ENCODE data around the gene PNKD.

DNA sequence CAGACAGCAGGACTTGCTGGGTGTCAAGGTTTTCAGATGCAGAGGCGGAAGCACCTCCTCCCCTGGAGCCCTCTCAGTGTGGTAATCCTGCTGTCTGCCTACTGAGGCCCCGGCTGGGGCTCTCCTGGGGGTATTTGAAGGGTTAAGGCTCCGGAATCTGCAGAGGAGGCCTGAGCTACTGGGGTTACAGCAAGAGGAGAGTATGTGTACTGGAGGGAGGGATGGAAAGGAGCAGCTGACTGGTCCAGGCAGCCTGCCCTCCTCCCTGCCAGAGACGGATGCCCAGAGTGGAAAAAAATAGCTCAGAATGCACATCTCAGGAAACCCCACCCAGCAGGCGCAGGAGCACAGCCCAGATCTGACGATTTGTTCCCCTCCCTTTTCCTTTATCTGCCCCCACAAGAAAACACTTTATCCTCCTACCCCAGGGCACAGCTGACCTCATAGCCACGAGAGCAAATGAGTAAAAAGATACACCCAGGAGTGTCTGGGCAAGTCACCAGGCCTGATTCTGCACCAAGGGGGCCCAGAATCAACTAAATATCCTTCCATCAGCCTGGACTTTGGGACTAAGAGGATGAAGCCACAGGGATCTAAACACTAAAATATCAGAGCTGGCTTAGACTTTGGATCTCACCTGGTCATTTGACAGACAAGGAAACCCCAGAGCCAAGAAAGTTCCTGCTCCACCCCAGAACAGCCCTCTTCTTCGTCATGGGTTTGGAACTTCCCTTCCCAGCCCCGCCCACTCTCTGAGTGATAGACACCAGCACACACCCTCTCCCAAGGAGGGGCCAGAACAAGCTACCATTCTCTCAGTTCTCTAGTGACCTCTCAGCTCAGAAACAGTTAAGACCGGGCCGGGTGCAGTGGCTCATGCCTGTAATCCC, 16.5 kb downstream of the PNKD start:
- TF ChIP-seq, protein P1, sequence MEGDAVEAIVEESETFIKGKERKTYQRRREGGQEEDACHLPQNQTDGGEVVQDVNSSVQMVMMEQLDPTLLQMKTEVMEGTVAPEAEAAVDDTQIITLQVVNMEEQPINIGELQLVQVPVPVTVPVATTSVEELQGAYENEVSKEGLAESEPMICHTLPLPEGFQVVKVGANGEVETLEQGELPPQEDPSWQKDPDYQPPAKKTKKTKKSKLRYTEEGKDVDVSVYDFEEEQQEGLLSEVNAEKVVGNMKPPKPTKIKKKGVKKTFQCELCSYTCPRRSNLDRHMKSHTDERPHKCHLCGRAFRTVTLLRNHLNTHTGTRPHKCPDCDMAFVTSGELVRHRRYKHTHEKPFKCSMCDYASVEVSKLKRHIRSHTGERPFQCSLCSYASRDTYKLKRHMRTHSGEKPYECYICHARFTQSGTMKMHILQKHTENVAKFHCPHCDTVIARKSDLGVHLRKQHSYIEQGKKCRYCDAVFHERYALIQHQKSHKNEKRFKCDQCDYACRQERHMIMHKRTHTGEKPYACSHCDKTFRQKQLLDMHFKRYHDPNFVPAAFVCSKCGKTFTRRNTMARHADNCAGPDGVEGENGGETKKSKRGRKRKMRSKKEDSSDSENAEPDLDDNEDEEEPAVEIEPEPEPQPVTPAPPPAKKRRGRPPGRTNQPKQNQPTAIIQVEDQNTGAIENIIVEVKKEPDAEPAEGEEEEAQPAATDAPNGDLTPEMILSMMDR (IDR thresholded peaks at IDR 0.05; ENCODE audit: low read depth, low read length): no peak
- TF ChIP-seq POLR2A (IDR thresholded peaks at IDR 0.05; ENCODE audit: extremely low read depth, insufficient read length): peak; percentile 19
- TF ChIP-seq, protein P2, sequence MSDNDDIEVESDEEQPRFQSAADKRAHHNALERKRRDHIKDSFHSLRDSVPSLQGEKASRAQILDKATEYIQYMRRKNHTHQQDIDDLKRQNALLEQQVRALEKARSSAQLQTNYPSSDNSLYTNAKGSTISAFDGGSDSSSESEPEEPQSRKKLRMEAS (IDR thresholded peaks at IDR 0.05; ENCODE audit: low read depth, low read length): peak; percentile 28; the same call in 1 of the 2 replicates
- TF ChIP-seq MYC (IDR thresholded peaks at IDR 0.05; ENCODE audit: low read depth, low read length): peak; percentile 39; the same call in 1 of the 2 replicates

Data from NB4 (cell line).